K562 (cell line): Measurements from ENCODE around the gene NKAIN1. TPM values are rescaled to one million over a fixed set of nuclear protein-coding genes. Genes with fewer than 3 reads are reported as not detected.
A peak's percentile ranks its signal among the peaks of the same experiment; 100 is the strongest.

Experiments
- ATAC-seq: fragments of 200-7000 bp; cut with Tn5 transposase; 3 replicates; pipeline ENCODE4 v1.9.1; 2020; ENCODE audit warnings: moderate library complexity
- BruUV-seq: library from RNA; stranded (reverse); fragments of 400-500 nt; replicated peaks from 2 replicates; lab custom pipeline; 2021; lab: Mats Ljungman, UMichigan
- CTCF ChIA-PET: fragments of 300-600 bp; formaldehyde crosslinking; extraction: SDS; loops from one replicate; lab custom pipeline; 2021; ENCODE audit warnings: low intra/inter-chr PET ratio; lab: Yijun Ruan, JAX
- POLR2A ChIA-PET: fragments of 300-600, 350-650 bp; sonication (Branson Sonifier 250); formaldehyde crosslinking; extraction: SDS; loops from one replicate; lab custom pipeline; 2021; ENCODE audit warnings: antibody characterized with exemption, inconsistent platforms; lab: Yijun Ruan, JAX
- DNase-seq, 4 experiments: peaks; one replicate each; pipeline versions ENCODE4 v3.0.0 to v3.0.0-alpha.2; 2011 to 2018; ENCODE audit warnings: low spot score in 3 of 4, mixed read lengths in 3 of 4; ENCODE audit errors: extremely low read depth in 1 of 4
- FAIRE-seq: peaks from 2 replicates; lab custom pipeline; 2011; peaks lifted over from hg19 to GRCh38; lab: Jason Lieb, UNC
- H2AFZ ChIP-seq: 2 replicates; pipeline ENCODE4 v1.6.0; 2011; ENCODE audit warnings: low read depth, low read length, control low read depth, inconsistent platforms
- H3K27ac ChIP-seq: fragments of 200-600 bp; 3 replicates; pipeline ENCODE4 v1.8.0; 2011; ENCODE audit warnings: low read depth, mild to moderate bottlenecking, control low read depth, inconsistent platforms, low read length, moderate library complexity, mixed read lengths; ENCODE audit errors: extremely low read depth
- H3K27me3 ChIP-seq, 2 experiments: fragments of 300-600 bp in 1 of 2; 2 replicates in 1 of 2; 3 replicates in 1 of 2; pipeline versions ENCODE4 v1.6.0 to v1.8.0; 2011; ENCODE audit warnings: inconsistent platforms in 2 of 2, low read length in 2 of 2, mild to moderate bottlenecking in 1 of 2, mixed read lengths in 1 of 2, moderate library complexity in 1 of 2; ENCODE audit not compliant: control insufficient read depth in 2 of 2, insufficient read depth in 2 of 2
- H3K36me3 ChIP-seq: fragments of 300-600 bp; 3 replicates; pipeline ENCODE4 v1.8.0; 2011; ENCODE audit warnings: mild to moderate bottlenecking, low read length, inconsistent platforms; ENCODE audit not compliant: control insufficient read depth, insufficient read depth
- H3K4me1 ChIP-seq, 2 experiments: fragments of 200-600 bp in 1 of 2; replicated peaks in 1 of 2; 2 replicates in 1 of 2; 3 replicates in 1 of 2; pipeline versions ENCODE4 v1.5.1 to v1.8.0; 2011; ENCODE audit warnings: inconsistent platforms in 2 of 2, low read length in 2 of 2, mild to moderate bottlenecking in 1 of 2, mixed read lengths in 1 of 2, moderate library complexity in 1 of 2; ENCODE audit not compliant: control insufficient read depth in 2 of 2, insufficient read depth in 2 of 2
- H3K4me2 ChIP-seq: 2 replicates; pipeline ENCODE4 v1.6.1; 2011; ENCODE audit warnings: low read length, control low read depth, inconsistent platforms, mixed read lengths; ENCODE audit not compliant: insufficient read depth
- H3K4me3 ChIP-seq: fragments of 200-600 bp; sonication (generic), shearing (Covaris generic); 2 replicates; pipeline ENCODE4 v1.5.1; 2016; ENCODE audit warnings: control low read depth, inconsistent platforms
- H3K79me2 ChIP-seq: fragments of 200-600 bp; 3 replicates; pipeline ENCODE4 v1.8.0; 2011; ENCODE audit warnings: low read length, inconsistent platforms; ENCODE audit not compliant: control insufficient read depth, insufficient read depth
- H3K9ac ChIP-seq, 2 experiments: 2 replicates each; pipeline versions ENCODE4 v1.6.0 to v1.6.1; 2011; ENCODE audit warnings: low read depth in 2 of 2, low read length in 2 of 2, control low read depth in 1 of 2, inconsistent platforms in 1 of 2, mild to moderate bottlenecking in 1 of 2, mixed read lengths in 1 of 2; ENCODE audit not compliant: insufficient read depth in 1 of 2
- H3K9me1 ChIP-seq: one replicate; pipeline ENCODE4 v1.6.0; 2011; ENCODE audit warnings: inconsistent platforms, mild to moderate bottlenecking, low read length, moderate library complexity; ENCODE audit not compliant: control insufficient read depth, insufficient read depth
- H3K9me3 ChIP-seq: replicated peaks from 2 replicates; pipeline ENCODE4 v1.5.1; 2011; ENCODE audit warnings: low read depth, low read length, inconsistent platforms; ENCODE audit not compliant: control insufficient read depth, insufficient read depth
- H4K20me1 ChIP-seq: replicated peaks from 2 replicates; pipeline ENCODE4 v1.6.1; 2011; ENCODE audit warnings: low read length, inconsistent platforms, mixed read lengths; ENCODE audit not compliant: control insufficient read depth, insufficient read depth
- ASH1L ChIP-seq: fragments of 450-650 bp; IDR thresholded peaks from 2 replicates; pipeline ENCODE4 v1.6.1; 2018; ENCODE audit warnings: borderline replicate concordance, mild to moderate bottlenecking, low read depth; ENCODE audit not compliant: partially characterized antibody
- CCNT2 ChIP-seq: IDR thresholded peaks from 2 replicates; pipeline ENCODE4 v1.6.1; 2011; ENCODE audit warnings: borderline replicate concordance, low read depth, mild to moderate bottlenecking, moderate library complexity, mixed read lengths, low read length; ENCODE audit not compliant: insufficient read length; ENCODE audit errors: extremely low read depth
- CGGBP1 ChIP-seq: fragments of 250-450 bp; sonication (Bioruptor Pico); IDR thresholded peaks from 2 replicates; pipeline ENCODE4 v1.9.0; 2021; ENCODE audit warnings: mild to moderate bottlenecking
- CREB3L1 ChIP-seq: fragments of 450-650 bp; IDR thresholded peaks from 2 replicates; pipeline ENCODE4 v1.6.1; 2014; ENCODE audit warnings: low read depth, mild to moderate bottlenecking, moderate library complexity, borderline replicate concordance
- CREM ChIP-seq: IDR thresholded peaks from 2 replicates; pipeline ENCODE4 v1.6.1; 2014; ENCODE audit warnings: antibody characterized with exemption, low read depth
- EGR1 ChIP-seq: fragments of 450-650 bp; conservative IDR thresholded peaks from 2 replicates; pipeline ENCODE4 v1.6.1; 2017; ENCODE audit warnings: mild to moderate bottlenecking
- EWSR1 ChIP-seq: fragments of 450-650 bp; IDR thresholded peaks from 2 replicates; pipeline ENCODE4 v1.6.1; 2018; ENCODE audit warnings: borderline replicate concordance, mild to moderate bottlenecking, low read depth, moderate library complexity; ENCODE audit not compliant: partially characterized antibody
- FOXK1 ChIP-seq: sonication (generic); formaldehyde crosslinking; IDR thresholded peaks from 2 replicates; pipeline ENCODE4 v1.8.0; 2022; ENCODE audit warnings: missing genetic modification reagents, mild to moderate bottlenecking, borderline replicate concordance
- HOXB6 ChIP-seq: fragments of 250-450 bp; sonication (Bioruptor Pico); IDR thresholded peaks from 2 replicates; pipeline ENCODE4 v1.5.1; 2022; ENCODE audit warnings: mild to moderate bottlenecking, borderline replicate concordance
- MAZ ChIP-seq, 2 experiments: fragments of 450-650 bp in 1 of 2; sonication (generic) in 1 of 2; formaldehyde crosslinking; IDR thresholded peaks in 1 of 2; conservative IDR thresholded peaks in 1 of 2; 2 replicates each; pipeline versions ENCODE4 v1.4.0 to v1.5.0; 2020; ENCODE audit warnings: mild to moderate bottlenecking in 1 of 2, missing genetic modification reagents in 1 of 2
- PHB ChIP-seq: fragments of 250-450 bp; sonication (Bioruptor Pico); IDR thresholded peaks from 2 replicates; pipeline ENCODE4 v1.5.0; 2021
- PRMT5 ChIP-seq: sonication (generic); formaldehyde crosslinking; IDR thresholded peaks from 2 replicates; pipeline ENCODE4 v1.5.0; 2020; ENCODE audit warnings: missing genetic modification reagents
- STAG1 ChIP-seq: sonication (generic); formaldehyde crosslinking; IDR thresholded peaks from 2 replicates; pipeline ENCODE4 v1.5.0; 2020; ENCODE audit warnings: missing genetic modification reagents, borderline replicate concordance
- ZC3H8 ChIP-seq: fragments of 450-650 bp; IDR thresholded peaks from 2 replicates; pipeline ENCODE4 v1.6.1; 2017
- ZFP91 ChIP-seq: sonication (generic); formaldehyde crosslinking; IDR thresholded peaks from 2 replicates; pipeline ENCODE4 v1.8.0; 2022; ENCODE audit warnings: mild to moderate bottlenecking, missing genetic modification reagents
- ZNF253 ChIP-seq: fragments of 250-450 bp; sonication (Bioruptor Pico); conservative IDR thresholded peaks from 2 replicates; pipeline ENCODE4 v1.6.1; 2021; ENCODE audit warnings: mild to moderate bottlenecking
- ZNF282 ChIP-seq: sonication (generic); formaldehyde crosslinking; IDR thresholded peaks from 2 replicates; pipeline ENCODE4 v1.8.1; 2023; ENCODE audit warnings: missing genetic modification reagents
- ZNF512 ChIP-seq: IDR thresholded peaks from 2 replicates; pipeline ENCODE4 v1.6.1; 2016; ENCODE audit warnings: missing genetic modification characterization, missing compliant biosample characterization
- WGBS: fragments of 100-300 bp; shearing (Covaris generic); methylation state at CpG from one replicate; pipeline ENCODE4 v1.1.6; 2016; ENCODE audit warnings: low coverage, mixed read lengths; ENCODE audit not compliant: insufficient coverage; ENCODE audit errors: missing lambda C conversion rate; 5-methylcytosine and 5-hydroxymethylcytosine counted together
- in situ Hi-C: fragments of 300-500 bp; cut with MboI; formaldehyde crosslinking; loops from 4 replicates; pipeline ENCODE4 v1.15.0; 2018; ENCODE audit warnings: inconsistent platforms, mixed read lengths
- intact Hi-C: fragments of 100-400 bp; cut with micrococcal nuclease; formaldehyde crosslinking; loops from 2 replicates; pipeline ENCODE4 v1.14.2; 2022
- polyA plus RNA-seq, 8 experiments: library from polyadenylated mRNA; depleted of rRNA in 4 of 8; stranded (reverse) in 5 of 8; unstranded in 3 of 8; fragments of >200 nt; fragmentation: Nextera tagmentation in 2 of 8; fragmentation: Illumina TruSeq in 1 of 8; extraction: Ambion mirVana in 2 of 8; extraction: Trizol in 1 of 8; gene quantifications; 2 replicates each; pipeline versions ENCODE4 v1.2.1 to v1.2.3, GENCODE V29; 2011 to 2014; ENCODE audit warnings: inconsistent platforms in 1 of 8, missing spikeins in 1 of 8
- total RNA-seq, 7 experiments: library from RNA; depleted of rRNA in 6 of 7; stranded (reverse); fragments of >200 nt in 6 of 7; fragmentation: Illumina TruSeq in 2 of 7; extraction: Trizol in 2 of 7; gene quantifications; 2 replicates each; pipeline versions ENCODE4 v1.2.1 to v1.2.3, GENCODE V29; 2011 to 2021; ENCODE audit warnings: low replicate concordance in 1 of 7

NKAIN1 gene
- total and polyA plus RNA-seq, 9 of the 15 experiments (the other 6 are each of a cell fraction or from before 2014, with no cell fraction given), result 0.03 to 0.22 (median 0.04) TPM; not detected in 3

- Histone ChIP-seq H3K4me1 (peaks cover 16% of the 10 kb centered on the region in 2 experiments; a peak in 4 of 5 replicates), H3K4me2 (peak overlapping the region; percentile 73), H3K9ac (peak overlapping the region in 1 of 2 experiments; percentile 81; a peak in 1 of 4 replicates), H3K36me3 (no peaks in the 10 kb centered on the region), H3K27me3 (peaks cover 21 to 28% of the 10 kb centered on the region in 2 experiments), H3K27ac (no peak overlapping the region), H3K79me2 (no peaks in the 10 kb centered on the region), H3K9me1 (peaks cover 3% of the 10 kb centered on the region), H4K20me1 (peaks cover 12% of the 10 kb centered on the region), H2AFZ (peak overlapping the region; percentile 93), H3K4me3 (peak overlapping the region; percentile 37), H3K9me3 (no peaks in the 10 kb centered on the region)
- ATAC-seq (peak; percentile 88), FAIRE-seq (no peak), DNase-seq (peak; percentile 85 to 93 (median 89))
- WGBS, result 1% methylated on average over 17 of the region's 18 CpGs
- in situ Hi-C loops (loop anchor here (5.0 to 25.0 kb wide), 2 partner anchors 245 to 380 kb away; no protein-coding TSS in a partner anchor), intact Hi-C loops (loop anchor here (10.0 kb wide), 1 partner anchor 212 kb away; no protein-coding TSS in a partner anchor)
- ChIA-PET POLR2A (interaction anchor here (1.1 to 1.7 kb wide), 6 partner anchors 10 to 230 kb away, joined by 3 to 6 read pairs (median 4); partner anchors contain the start of genes PUM1 and SERINC2), CTCF (interaction anchor here (0.7 to 3.0 kb wide), 8 partner anchors 20 to 367 kb away, joined by 3 to 26 read pairs (median 3); no protein-coding TSS in a partner anchor)
- BruUV-seq, result no TSS peak
- no peak for TF ChIP-seq PHB (CRISPR knock-in tag)
- TF ChIP-seq STAG1 (CRISPR knock-in tag), result peak; percentile 80
- TF ChIP-seq CCNT2, result no peak
- TF ChIP-seq HOXB6 (CRISPR knock-in tag), result no peak
- no peak for TF ChIP-seq ASH1L
- no peak for TF ChIP-seq ZC3H8
- TF ChIP-seq CREM, result peak; percentile 81
- no peak for TF ChIP-seq ZNF512
- peak; percentile 83; the same call in 1 of the 2 replicates for TF ChIP-seq FOXK1 (CRISPR knock-in tag)
- TF ChIP-seq ZNF282, result no peak
- TF ChIP-seq EWSR1, result no peak
- no peak for TF ChIP-seq ZNF253 (CRISPR knock-in tag)
- TF ChIP-seq ZFP91, result no peak
- TF ChIP-seq CREB3L1, result no peak
- peak; percentile 96 for TF ChIP-seq PRMT5
- peak in 1 of 2 experiments; percentile 91; a peak in 2 of 4 replicates for TF ChIP-seq MAZ (CRISPR knock-in tag; conservative IDR thresholded peaks at IDR 0.05 in 1 of 2, IDR thresholded peaks at IDR 0.05 in 1 of 2)
- TF ChIP-seq CGGBP1 (CRISPR knock-in tag), result no peak
- TF ChIP-seq EGR1, result no peak
These were observed 57.3 kb downstream of the NKAIN1 start for GRCh38 chr1:31182352-31182751.
